HG03066 (cell line): ENCODE results near the gene NCF4.

Experiments used
- ATAC-seq: cut with Tn5 transposase; IDR thresholded peaks from one replicate; pipeline ENCODE4 v1.9.1; 2021; ENCODE audit warnings: low read depth; ENCODE audit not compliant: unreplicated experiment

The NCF4 gene

DNA sequence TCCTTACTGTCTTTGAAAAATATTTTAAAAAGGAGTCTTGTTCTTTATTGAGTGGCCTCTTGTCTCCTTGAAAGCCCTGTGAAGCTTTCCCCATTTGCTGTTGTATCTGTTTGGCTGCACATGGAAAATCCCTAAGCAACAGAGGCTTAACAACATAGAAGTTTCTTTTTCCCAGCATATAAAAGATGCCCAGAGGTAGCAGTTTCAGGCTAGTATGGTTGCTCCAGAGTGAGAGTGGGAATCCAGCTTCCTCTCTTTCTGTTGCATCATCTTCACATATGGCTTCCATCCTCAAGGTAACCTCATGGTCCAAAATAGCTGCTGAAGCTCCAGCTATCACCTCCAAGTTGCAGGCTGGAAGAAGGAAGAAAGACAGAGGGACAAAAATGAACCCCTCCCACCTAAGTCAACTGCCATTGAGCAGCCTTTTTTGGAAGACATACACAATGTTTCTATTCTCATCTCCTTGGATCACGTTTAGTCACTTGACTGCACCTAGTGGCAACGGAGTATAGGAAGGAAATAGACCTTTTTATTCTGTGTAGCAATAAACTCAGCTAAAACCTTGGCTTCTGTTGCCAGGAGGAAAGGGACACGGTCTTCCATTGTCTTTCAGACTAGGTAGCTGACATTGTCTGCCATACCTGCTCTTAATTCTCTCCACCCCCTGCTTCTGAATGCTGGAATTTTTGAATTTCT lies 57.9 kb downstream of the NCF4 start:
- no peak for ATAC-seq

DNA sequence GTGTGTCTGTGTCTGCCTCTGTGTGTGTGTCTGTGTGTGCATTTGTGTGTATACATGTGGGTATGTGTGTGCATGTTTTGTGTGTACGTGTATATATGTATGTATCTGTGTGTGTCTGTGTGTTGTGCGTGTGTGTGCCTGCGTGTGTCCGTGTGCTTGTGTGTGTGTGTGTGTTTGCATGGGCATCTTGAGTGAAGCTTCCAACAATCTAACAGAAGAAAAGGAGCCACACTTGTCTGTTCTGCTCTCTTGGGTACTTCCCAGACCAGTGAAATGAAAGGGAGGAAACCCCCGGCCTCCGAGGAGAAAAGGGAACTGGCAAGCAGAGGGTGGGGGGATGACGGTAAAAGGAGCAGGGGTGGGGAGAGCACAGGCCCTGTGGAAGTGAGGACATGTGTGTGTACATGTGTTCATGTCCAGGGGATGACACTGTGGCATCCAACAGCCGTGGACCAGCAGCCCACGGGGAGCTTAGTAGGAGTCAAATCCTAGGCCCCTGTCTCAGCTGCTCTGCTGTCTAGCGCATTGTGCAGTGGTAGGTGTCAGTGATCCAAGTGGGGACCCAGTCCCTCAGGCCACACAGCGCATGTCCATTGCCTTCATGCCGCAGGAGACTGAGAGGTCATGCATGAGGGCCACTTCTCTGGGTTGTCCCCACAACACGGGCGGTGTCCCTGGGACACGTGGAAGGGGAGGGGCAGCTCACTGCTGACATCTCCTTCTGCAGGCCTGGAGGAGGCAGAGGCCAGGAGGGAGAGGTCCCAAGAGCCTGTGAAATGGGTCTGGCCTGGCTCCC lies 60.7 kb downstream of the NCF4 start:
- no peak for ATAC-seq

DNA sequence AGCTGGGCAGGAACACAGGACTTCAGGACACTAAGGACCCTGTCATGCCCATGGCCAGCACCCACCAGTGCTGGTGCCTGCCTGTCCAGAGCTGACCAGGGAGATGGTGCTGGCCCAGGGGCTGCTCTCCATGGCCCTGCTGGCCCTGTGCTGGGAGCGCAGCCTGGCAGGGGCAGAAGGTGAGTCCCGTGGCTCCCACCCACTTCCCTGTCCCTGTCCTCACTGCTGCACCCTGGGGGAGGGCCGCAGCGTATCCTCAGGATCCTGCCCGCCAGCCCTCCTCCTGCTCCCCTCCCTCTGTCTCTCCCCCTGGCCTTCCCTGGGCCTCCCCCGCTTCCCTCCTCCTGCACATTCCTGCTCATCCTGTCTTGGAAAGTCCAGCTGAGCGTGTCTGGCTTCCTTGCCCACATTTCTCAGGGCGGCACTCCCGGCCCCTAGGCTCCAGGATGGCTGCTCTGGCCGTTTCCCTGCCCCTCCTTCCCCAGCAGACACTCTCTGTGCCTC lies 61.4 kb downstream of the NCF4 start:
- ATAC-seq, result no peak

DNA sequence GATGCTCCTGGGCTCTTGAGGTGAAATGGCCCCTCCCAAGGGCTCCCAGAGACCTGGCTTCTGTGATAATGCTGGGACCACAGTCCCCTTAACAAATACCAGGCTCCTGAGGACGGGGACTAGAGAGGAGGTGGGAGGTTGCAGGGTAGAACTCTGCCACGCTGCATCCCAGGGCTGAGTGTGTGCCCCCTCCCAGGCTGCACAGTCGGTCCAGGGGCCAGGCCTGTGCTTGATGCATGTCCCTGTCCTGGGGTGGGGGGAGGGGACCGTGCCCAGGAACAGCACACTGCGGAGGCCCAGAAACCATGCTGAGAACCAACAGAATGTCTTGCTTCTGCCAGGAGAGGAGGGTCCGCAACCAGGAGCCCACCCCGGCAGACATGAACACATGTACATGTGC lies 61.9 kb downstream of the NCF4 start:
- no peak for ATAC-seq

DNA sequence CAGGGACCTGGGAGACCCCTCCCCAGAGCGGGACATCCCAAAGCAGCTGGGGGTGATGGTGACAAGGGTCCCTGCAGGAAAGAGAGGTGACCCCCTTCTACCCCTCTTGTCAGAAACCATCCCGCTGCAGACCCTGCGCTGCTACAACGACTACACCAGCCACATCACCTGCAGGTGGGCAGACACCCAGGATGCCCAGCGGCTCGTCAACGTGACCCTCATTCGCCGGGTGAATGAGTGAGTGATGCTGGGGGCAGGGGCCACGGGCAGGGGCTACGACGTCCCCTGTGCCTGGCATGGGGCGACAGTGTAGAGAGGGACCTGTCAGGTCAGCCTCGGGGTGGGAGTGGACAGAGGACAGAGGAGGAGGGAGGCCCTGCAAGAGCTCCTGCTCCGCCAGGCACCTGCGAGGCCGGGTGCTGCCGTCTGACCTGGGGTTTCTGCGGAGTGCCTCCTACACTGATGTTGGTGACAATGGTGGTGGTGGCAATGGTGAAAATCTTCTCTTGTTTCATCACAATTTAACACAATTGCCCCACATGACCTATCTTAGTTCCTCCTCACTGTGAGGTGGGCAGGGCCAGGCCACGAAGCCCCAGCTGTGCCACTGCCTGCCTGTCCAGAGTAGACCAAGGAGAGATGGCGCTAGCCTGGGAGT lies 62.5 kb downstream of the NCF4 start:
- no peak for ATAC-seq

DNA sequence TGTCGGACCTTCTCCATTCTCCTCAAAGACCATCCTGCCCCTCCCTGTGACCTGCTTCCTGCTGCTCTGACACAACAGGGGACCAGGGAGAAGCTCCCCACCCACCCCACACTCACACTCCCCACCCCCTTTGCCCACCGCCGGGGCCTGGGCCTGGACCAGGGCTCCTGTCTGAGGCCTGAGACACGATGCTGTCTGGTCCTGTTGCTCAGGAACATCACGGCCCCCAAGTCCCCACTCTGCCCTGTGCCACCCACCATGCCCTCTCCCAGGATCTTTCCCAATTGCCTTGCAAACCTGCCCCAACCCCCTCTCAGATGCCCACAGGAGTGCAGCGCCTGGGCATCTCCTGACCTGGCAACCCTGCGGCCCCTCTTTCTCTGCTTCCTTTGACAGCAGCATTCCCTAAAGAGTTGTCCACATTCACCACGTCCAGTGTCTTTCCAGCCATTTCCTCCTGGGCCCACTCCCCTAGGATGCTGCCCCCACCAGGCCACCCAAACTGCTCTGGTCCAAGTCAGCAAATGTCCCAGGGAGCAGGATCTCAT lies 63.4 kb downstream of the NCF4 start:
- ATAC-seq, result no peak

DNA sequence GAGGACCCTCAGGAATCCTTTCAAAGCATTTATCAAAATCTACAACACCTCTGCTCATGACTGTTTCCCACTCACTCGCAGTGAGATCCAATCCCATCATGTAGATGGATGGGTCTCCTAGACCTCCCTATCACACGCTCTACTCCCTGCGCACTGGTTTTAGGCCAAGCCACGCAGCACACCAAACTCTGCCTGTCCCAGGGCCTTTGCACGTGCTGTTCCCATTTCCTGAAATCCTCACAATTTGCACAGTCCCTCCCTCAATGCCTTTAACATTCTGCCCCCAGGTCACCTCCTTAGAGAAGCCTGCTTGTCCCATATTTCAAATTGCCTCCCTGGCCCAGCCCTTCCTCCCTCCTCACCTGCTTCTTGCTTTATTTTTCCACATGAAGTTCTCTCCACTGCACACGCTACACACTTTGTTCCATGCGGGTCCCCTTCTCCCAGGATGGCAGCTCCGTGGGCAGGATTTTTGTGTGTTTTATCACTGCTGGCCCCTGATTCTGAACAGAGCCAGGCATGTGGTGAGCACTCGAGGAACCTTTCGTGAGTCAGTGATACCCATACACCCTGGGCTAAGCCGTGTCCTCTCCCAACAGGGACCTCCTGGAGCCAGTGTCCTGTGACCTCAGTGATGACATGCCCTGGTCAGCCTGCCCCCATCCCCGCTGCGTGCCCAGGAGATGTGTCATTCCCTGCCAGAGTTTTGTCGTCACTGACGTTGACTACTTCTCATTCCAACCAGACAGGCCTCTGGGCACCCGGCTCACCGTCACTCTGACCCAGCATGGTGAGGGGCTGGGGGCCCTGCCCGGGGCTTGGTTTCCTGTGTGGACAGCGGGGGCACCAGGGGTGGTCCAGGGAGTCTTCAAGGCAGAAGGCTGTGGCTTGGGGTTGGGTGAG lies 64.8 kb downstream of the NCF4 start:
- ATAC-seq, result no peak

DNA sequence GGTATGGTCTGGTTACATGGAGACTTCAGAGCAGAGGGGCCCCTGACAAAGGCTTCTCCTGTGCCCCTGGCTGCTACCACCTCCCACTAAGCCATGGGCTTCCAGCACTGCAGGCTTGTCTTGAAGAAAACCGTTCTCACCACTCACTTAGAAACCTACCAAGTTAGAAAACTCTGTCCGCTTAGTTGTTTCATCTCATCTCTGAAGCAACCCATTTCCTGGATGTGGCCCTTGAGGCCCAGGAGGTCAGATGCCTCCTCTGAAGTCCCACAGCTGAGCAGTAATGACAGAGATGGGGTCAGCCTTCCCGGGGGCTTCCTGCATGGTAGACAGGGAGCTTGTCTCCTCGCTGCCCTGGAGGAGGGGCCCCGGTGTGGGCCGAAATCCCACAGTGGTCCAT lies 65.5 kb downstream of the NCF4 start:
- ATAC-seq, result no peak

DNA sequence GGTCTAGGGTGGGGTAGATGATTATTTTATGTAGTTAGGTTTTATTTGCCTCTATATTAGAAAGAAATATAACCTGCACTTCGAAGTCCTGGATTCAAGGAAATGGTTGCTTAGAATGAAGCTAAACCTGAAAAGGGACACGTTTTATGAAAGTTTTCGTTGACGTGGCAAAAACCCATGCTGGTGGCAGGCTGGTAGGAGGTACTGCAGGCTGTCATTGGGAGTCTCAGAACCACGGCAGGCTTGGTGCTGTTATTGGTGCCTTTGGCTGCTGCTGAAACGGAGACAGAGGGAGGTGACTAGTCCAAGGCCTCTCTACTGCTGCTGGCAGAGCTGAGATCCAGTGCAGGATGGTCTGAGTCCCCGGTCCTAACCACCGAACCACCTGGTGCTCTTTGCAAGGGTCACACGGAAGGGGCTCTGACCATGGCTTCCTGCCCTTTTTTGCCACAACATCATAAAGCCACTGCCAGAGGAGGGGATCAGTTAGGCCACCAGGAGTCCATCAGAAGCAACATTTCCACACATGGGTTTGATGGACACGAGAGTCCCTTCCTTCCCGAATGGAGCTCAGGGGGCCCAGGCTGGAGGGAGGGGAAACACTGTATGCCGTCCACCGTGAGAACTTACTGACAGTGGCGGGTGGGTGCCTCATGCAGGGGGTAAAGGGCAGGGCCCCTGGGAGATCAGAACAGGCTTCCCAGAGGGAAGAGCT lies 66.1 kb downstream of the NCF4 start:
- no peak for ATAC-seq
